Tibial artery (tissue), 4 donors: ENCODE data around the gene HSF2.
A peak's percentile ranks its signal among the peaks of the same experiment; 100 is the strongest.

ENCODE experiments used
- DNase-seq, 2 donors: peaks; one replicate each; pipeline ENCODE4 v3.0.0-alpha.2; 2019
- H3K27ac ChIP-seq, 2 donors: fragments of 200-600 bp; sonication (generic) in 1 of 2; 1 replicate in 1 of 2; 2 replicates in 1 of 2; pipeline ENCODE4 v1.5.1; 2018 to 2019; ENCODE audit warnings: mild to moderate bottlenecking in 1 of 2
- H3K27me3 ChIP-seq, 2 donors: fragments of 200-600 bp; sonication (generic) in 1 of 2; one replicate each; pipeline versions ENCODE4 v1.5.1 to v1.6.0; 2016 to 2019
- H3K36me3 ChIP-seq, 3 donors: fragments of 200-600 bp; sonication (generic) in 2 of 3; one replicate each; pipeline ENCODE4 v1.5.1; 2016 to 2019; ENCODE audit warnings: mild to moderate bottlenecking in 2 of 3
- H3K4me1 ChIP-seq, 4 donors: fragments of 200-600 bp; sonication (generic) in 2 of 4; 1 replicate in 3 of 4; 2 replicates in 1 of 4; pipeline ENCODE4 v1.5.1; 2016 to 2019
- H3K4me3 ChIP-seq, 2 donors: fragments of 200-600 bp; sonication (generic) in 1 of 2; 1 replicate in 1 of 2; 2 replicates in 1 of 2; pipeline ENCODE4 v1.5.1; 2018 to 2019; ENCODE audit warnings: mild to moderate bottlenecking in 2 of 2
- H3K9me3 ChIP-seq, 3 donors: fragments of 200-600 bp; sonication (generic) in 1 of 3; one replicate each; pipeline ENCODE4 v1.5.1; 2016 to 2019
- intact Hi-C: fragments of 100-400 bp; cut with DNase I; formaldehyde crosslinking; loops from one replicate; pipeline ENCODE4 v1.15.0; 2023; ENCODE audit warnings: low total_unique reads
- TF ChIP-seq, protein P1 (sequence below), 2 experiments: fragments of 200-600 bp in 1 of 2; fragments of 450-650 bp in 1 of 2; IDR thresholded peaks; one replicate each; pipeline ENCODE4 v1.5.1; 2017 to 2019; ENCODE audit warnings: antibody characterized with exemption in 2 of 2, mild to moderate bottlenecking in 1 of 2, moderate library complexity in 1 of 2

Gene HSF2

DNA sequence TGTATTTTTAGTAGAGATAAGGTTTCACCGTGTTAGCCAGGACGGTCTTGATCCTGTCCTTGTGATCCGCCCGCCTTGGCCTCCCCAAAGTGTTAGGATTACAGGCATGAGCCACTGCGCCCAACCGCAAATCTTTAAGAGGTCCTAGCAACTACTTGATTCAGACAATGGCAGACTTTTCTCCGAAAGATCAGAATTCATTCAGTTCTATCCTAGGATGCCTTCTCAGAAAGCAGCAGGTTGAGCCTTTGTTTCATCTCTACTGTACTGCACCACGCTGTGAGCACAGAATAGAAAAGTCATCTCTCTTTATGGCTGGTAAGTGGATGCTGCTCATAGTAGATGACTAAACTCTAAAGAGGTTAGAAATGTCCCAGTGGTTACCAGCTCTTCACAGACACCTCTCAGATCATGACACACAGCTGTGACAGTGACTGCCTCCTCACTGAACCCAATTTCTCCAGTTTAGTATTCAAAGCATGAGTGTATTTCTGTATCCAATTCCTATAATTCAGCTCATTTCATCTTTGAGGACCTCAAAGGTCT lies 6.0 kb upstream of the HSF2 start:
- no peaks in the 10 kb centered on the region for H3K4me1 ChIP-seq
- H3K27me3 ChIP-seq, result no peaks in the 10 kb centered on the region
- H3K9me3 ChIP-seq, result no peaks in the 10 kb centered on the region
- DNase-seq, result no peak
- H3K4me3 ChIP-seq, result no peak overlapping the region
- intact Hi-C loops, result no loop called here
- no peak overlapping the region for H3K27ac ChIP-seq
- H3K36me3 ChIP-seq, result no peaks in the 10 kb centered on the region
- TF ChIP-seq, protein P1, sequence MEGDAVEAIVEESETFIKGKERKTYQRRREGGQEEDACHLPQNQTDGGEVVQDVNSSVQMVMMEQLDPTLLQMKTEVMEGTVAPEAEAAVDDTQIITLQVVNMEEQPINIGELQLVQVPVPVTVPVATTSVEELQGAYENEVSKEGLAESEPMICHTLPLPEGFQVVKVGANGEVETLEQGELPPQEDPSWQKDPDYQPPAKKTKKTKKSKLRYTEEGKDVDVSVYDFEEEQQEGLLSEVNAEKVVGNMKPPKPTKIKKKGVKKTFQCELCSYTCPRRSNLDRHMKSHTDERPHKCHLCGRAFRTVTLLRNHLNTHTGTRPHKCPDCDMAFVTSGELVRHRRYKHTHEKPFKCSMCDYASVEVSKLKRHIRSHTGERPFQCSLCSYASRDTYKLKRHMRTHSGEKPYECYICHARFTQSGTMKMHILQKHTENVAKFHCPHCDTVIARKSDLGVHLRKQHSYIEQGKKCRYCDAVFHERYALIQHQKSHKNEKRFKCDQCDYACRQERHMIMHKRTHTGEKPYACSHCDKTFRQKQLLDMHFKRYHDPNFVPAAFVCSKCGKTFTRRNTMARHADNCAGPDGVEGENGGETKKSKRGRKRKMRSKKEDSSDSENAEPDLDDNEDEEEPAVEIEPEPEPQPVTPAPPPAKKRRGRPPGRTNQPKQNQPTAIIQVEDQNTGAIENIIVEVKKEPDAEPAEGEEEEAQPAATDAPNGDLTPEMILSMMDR (IDR thresholded peaks at IDR 0.05), result no peak

DNA sequence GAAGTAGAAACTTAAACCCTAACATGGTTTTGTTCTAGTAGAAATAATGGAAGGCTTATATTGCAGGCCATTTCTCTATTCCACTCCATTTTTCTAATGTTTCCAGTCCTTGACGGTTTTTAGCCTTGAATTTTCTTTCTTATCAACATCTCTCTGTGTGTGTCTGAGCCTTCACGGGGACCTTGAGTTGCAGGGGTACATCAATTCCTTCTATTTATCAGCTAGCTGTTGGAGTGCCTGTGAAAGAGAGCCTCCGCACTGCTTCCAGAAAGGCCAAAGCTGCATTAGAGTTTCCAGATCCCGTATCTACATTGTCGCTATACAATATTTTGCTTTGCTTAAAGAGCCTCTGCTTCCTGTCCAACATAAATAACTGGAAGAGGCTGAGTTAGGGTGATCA lies 5.4 kb upstream of the HSF2 start:
- intact Hi-C loops, result no loop called here

DNA sequence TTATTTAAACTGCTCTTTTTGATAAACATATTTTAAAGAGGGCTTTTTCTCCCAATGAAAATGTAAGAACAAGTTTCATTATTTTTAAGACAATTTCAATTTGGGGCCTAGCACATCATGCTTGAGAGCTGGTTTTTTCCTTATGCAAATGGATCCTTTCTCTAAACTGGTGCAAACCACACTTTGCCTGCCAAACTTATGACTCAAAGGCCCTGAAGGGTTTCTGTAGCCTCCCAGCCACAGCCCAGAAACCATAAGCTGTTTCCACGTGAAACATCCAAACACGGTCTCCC lies 451 bp upstream of the HSF2 start:
- TF ChIP-seq, protein P1 (IDR thresholded peaks at IDR 0.05), result no peak
- peak overlapping the region; percentile 76 to 79 for H3K27ac ChIP-seq
- peak overlapping the region; percentile 79 to 94 for H3K4me3 ChIP-seq
- H3K4me1 ChIP-seq, result peaks cover 0 to 17% (median 11%) of the 10 kb centered on the region in 4 donors
- intact Hi-C loops, result no loop called here
- no peaks in the 10 kb centered on the region for H3K9me3 ChIP-seq
- no peaks in the 10 kb centered on the region for H3K27me3 ChIP-seq
- no peak for DNase-seq
- H3K36me3 ChIP-seq, result no peaks in the 10 kb centered on the region

More for the DNA sequence above, 5.4 kb upstream of the HSF2 start:
- TF ChIP-seq, protein P1 (IDR thresholded peaks at IDR 0.05), result no peak
- Histone ChIP-seq H3K27ac (no peak overlapping the region), H3K36me3 (no peaks in the 10 kb centered on the region), H3K4me1 (peaks cover 0 to 6% (median 0%) of the 10 kb centered on the region in 4 donors), H3K27me3 (no peaks in the 10 kb centered on the region), H3K9me3 (no peaks in the 10 kb centered on the region), H3K4me3 (no peak overlapping the region)
- DNase-seq, result no peak

DNA sequence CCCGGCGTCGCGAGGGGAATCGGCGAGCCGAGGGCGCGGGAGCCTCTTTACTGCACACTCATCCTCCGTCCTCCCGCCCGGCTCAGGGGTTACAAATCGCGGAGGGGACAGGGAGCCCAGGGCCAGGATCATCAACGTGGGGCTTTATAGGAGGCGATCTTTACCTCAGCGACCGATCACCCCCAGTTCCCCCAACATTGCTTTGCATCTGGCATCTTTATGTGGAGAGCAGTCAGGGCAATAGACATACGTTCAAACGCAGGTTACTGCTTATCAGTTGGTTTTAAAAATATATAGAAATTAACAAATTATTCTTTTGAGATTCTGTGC lies 634 bp downstream of the HSF2 start:
- intact Hi-C loops, result loop anchor here (5.0 kb wide), 1 partner anchor 72 kb away; the partner anchor contains the start of gene SERINC1
- Histone ChIP-seq H3K9me3 (no peaks in the 10 kb centered on the region), H3K4me1 (peaks cover 0 to 17% (median 11%) of the 10 kb centered on the region in 4 donors), H3K4me3 (peak overlapping the region; percentile 79 to 94), H3K36me3 (no peaks in the 10 kb centered on the region), H3K27ac (peak overlapping the region; percentile 79 to 85), H3K27me3 (no peaks in the 10 kb centered on the region)
- TF ChIP-seq, protein P1 (IDR thresholded peaks at IDR 0.05), result no peak
- peak; percentile 30 to 72 for DNase-seq

DNA sequence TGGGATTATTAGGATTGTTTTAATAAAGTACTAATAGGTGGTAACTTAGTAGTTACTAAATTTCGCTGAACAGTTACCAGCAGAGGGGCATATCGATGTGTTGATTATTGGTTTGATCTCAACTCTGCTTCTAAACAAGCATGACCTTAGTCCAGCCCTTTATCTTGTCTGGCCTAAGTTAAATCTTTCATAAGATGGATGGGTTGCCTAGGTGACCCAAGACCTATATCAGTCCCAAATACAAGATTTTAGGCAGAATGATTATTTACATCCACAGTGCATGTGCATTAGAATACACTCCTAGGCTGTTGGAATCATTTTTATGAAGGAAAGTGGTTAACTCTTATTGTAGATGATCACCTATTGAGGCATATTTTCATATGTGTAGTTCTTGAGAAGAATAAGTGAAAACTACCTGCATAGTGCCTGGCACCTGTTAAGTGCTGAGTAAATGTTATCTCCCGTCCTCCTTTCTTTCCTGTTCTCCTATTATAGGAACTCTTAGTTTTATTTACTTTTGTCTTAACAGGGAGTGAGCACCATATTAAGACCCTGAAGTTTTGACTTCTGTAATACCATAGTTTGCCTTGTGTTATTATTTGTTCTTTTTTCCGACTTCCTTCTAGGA lies 1.1 kb downstream of the HSF2 start:
- Histone ChIP-seq H3K4me3 (peak overlapping the region; percentile 79 to 94), H3K36me3 (no peaks in the 10 kb centered on the region), H3K9me3 (no peaks in the 10 kb centered on the region), H3K4me1 (peaks cover 0 to 21% (median 11%) of the 10 kb centered on the region in 4 donors), H3K27me3 (no peaks in the 10 kb centered on the region), H3K27ac (peak overlapping the region; percentile 79 to 85)
- intact Hi-C loops, result loop anchor here (5.0 kb wide), 1 partner anchor 72 kb away; the partner anchor contains the start of gene SERINC1
- DNase-seq, result no peak
- TF ChIP-seq, protein P1 (IDR thresholded peaks at IDR 0.05), result no peak
